K562 (cell line): ENCODE results near the gene APOL2. TPM values are rescaled to one million over a fixed set of nuclear protein-coding genes. Genes with fewer than 3 reads are reported as not detected.

Experiments
- ATAC-seq: fragments of 200-7000 bp; cut with Tn5 transposase; 3 replicates; pipeline ENCODE4 v1.9.1; 2020; ENCODE audit warnings: moderate library complexity
- BruUV-seq: library from RNA; stranded (reverse); fragments of 400-500 nt; replicated peaks from 2 replicates; lab custom pipeline; 2021; lab: Mats Ljungman, UMichigan
- CTCF ChIA-PET: fragments of 300-600 bp; formaldehyde crosslinking; extraction: SDS; loops from one replicate; lab custom pipeline; 2021; ENCODE audit warnings: low intra/inter-chr PET ratio; lab: Yijun Ruan, JAX
- POLR2A ChIA-PET: fragments of 300-600, 350-650 bp; sonication (Branson Sonifier 250); formaldehyde crosslinking; extraction: SDS; loops from one replicate; lab custom pipeline; 2021; ENCODE audit warnings: antibody characterized with exemption, inconsistent platforms; lab: Yijun Ruan, JAX
- DNase-seq, 4 experiments: peaks; one replicate each; pipeline versions ENCODE4 v3.0.0 to v3.0.0-alpha.2; 2011 to 2018; ENCODE audit warnings: low spot score in 3 of 4, mixed read lengths in 3 of 4; ENCODE audit errors: extremely low read depth in 1 of 4
- FAIRE-seq: peaks from 2 replicates; lab custom pipeline; 2011; peaks lifted over from hg19 to GRCh38; lab: Jason Lieb, UNC
- H2AFZ ChIP-seq: 2 replicates; pipeline ENCODE4 v1.6.0; 2011; ENCODE audit warnings: low read depth, low read length, control low read depth, inconsistent platforms
- H3K27ac ChIP-seq: fragments of 200-600 bp; 3 replicates; pipeline ENCODE4 v1.8.0; 2011; ENCODE audit warnings: low read depth, mild to moderate bottlenecking, control low read depth, inconsistent platforms, low read length, moderate library complexity, mixed read lengths; ENCODE audit errors: extremely low read depth
- H3K27me3 ChIP-seq, 2 experiments: fragments of 300-600 bp in 1 of 2; 2 replicates in 1 of 2; 3 replicates in 1 of 2; pipeline versions ENCODE4 v1.6.0 to v1.8.0; 2011; ENCODE audit warnings: inconsistent platforms in 2 of 2, low read length in 2 of 2, mild to moderate bottlenecking in 1 of 2, mixed read lengths in 1 of 2, moderate library complexity in 1 of 2; ENCODE audit not compliant: control insufficient read depth in 2 of 2, insufficient read depth in 2 of 2
- H3K36me3 ChIP-seq: fragments of 300-600 bp; 3 replicates; pipeline ENCODE4 v1.8.0; 2011; ENCODE audit warnings: mild to moderate bottlenecking, low read length, inconsistent platforms; ENCODE audit not compliant: control insufficient read depth, insufficient read depth
- H3K4me1 ChIP-seq, 2 experiments: fragments of 200-600 bp in 1 of 2; replicated peaks in 1 of 2; 2 replicates in 1 of 2; 3 replicates in 1 of 2; pipeline versions ENCODE4 v1.5.1 to v1.8.0; 2011; ENCODE audit warnings: inconsistent platforms in 2 of 2, low read length in 2 of 2, mild to moderate bottlenecking in 1 of 2, mixed read lengths in 1 of 2, moderate library complexity in 1 of 2; ENCODE audit not compliant: control insufficient read depth in 2 of 2, insufficient read depth in 2 of 2
- H3K4me2 ChIP-seq: 2 replicates; pipeline ENCODE4 v1.6.1; 2011; ENCODE audit warnings: low read length, control low read depth, inconsistent platforms, mixed read lengths; ENCODE audit not compliant: insufficient read depth
- H3K4me3 ChIP-seq: fragments of 200-600 bp; sonication (generic), shearing (Covaris generic); 2 replicates; pipeline ENCODE4 v1.5.1; 2016; ENCODE audit warnings: control low read depth, inconsistent platforms
- H3K79me2 ChIP-seq: fragments of 200-600 bp; 3 replicates; pipeline ENCODE4 v1.8.0; 2011; ENCODE audit warnings: low read length, inconsistent platforms; ENCODE audit not compliant: control insufficient read depth, insufficient read depth
- H3K9ac ChIP-seq, 2 experiments: 2 replicates each; pipeline versions ENCODE4 v1.6.0 to v1.6.1; 2011; ENCODE audit warnings: low read depth in 2 of 2, low read length in 2 of 2, control low read depth in 1 of 2, inconsistent platforms in 1 of 2, mild to moderate bottlenecking in 1 of 2, mixed read lengths in 1 of 2; ENCODE audit not compliant: insufficient read depth in 1 of 2
- H3K9me1 ChIP-seq: one replicate; pipeline ENCODE4 v1.6.0; 2011; ENCODE audit warnings: inconsistent platforms, mild to moderate bottlenecking, low read length, moderate library complexity; ENCODE audit not compliant: control insufficient read depth, insufficient read depth
- H3K9me3 ChIP-seq: replicated peaks from 2 replicates; pipeline ENCODE4 v1.5.1; 2011; ENCODE audit warnings: low read depth, low read length, inconsistent platforms; ENCODE audit not compliant: control insufficient read depth, insufficient read depth
- H4K20me1 ChIP-seq: replicated peaks from 2 replicates; pipeline ENCODE4 v1.6.1; 2011; ENCODE audit warnings: low read length, inconsistent platforms, mixed read lengths; ENCODE audit not compliant: control insufficient read depth, insufficient read depth
- CAMTA2 ChIP-seq: fragments of 250-450 bp; sonication (Bioruptor Pico); conservative IDR thresholded peaks from 2 replicates; pipeline ENCODE4 v1.5.1; 2022
- HES1 ChIP-seq: fragments of 450-650 bp; IDR thresholded peaks from 2 replicates; pipeline ENCODE4 v1.6.1; 2016; ENCODE audit warnings: low read depth, mild to moderate bottlenecking, moderate library complexity
- MTA2 ChIP-seq: fragments of 450-650 bp; IDR thresholded peaks from 2 replicates; pipeline ENCODE4 v1.6.1; 2016; ENCODE audit warnings: low read depth
- ZNF140 ChIP-seq: fragments of 250-450 bp; sonication (Bioruptor Pico); IDR thresholded peaks from 2 replicates; pipeline ENCODE4 v1.8.0; 2021; ENCODE audit warnings: moderate library complexity, mild to moderate bottlenecking, inconsistent platforms
- ZNF165 ChIP-seq: fragments of 250-450 bp; sonication (Bioruptor Pico); IDR thresholded peaks from 2 replicates; pipeline ENCODE4 v1.4.0; 2020; ENCODE audit warnings: borderline replicate concordance
- ZNF184 ChIP-seq: sonication (generic); formaldehyde crosslinking; IDR thresholded peaks from 2 replicates; pipeline ENCODE4 v1.5.0; 2020; ENCODE audit warnings: missing genetic modification reagents
- ZNF407 ChIP-seq: fragments of 450-650 bp; IDR thresholded peaks from 2 replicates; pipeline ENCODE4 v1.6.1; 2016; ENCODE audit warnings: low read depth
- WGBS: fragments of 100-300 bp; shearing (Covaris generic); methylation state at CpG from one replicate; pipeline ENCODE4 v1.1.6; 2016; ENCODE audit warnings: low coverage, mixed read lengths; ENCODE audit not compliant: insufficient coverage; ENCODE audit errors: missing lambda C conversion rate; 5-methylcytosine and 5-hydroxymethylcytosine counted together
- in situ Hi-C: fragments of 300-500 bp; cut with MboI; formaldehyde crosslinking; loops from 4 replicates; pipeline ENCODE4 v1.15.0; 2018; ENCODE audit warnings: inconsistent platforms, mixed read lengths
- intact Hi-C: fragments of 100-400 bp; cut with micrococcal nuclease; formaldehyde crosslinking; loops from 2 replicates; pipeline ENCODE4 v1.14.2; 2022
- polyA plus RNA-seq, 8 experiments: library from polyadenylated mRNA; depleted of rRNA in 4 of 8; stranded (reverse) in 5 of 8; unstranded in 3 of 8; fragments of >200 nt; fragmentation: Nextera tagmentation in 2 of 8; fragmentation: Illumina TruSeq in 1 of 8; extraction: Ambion mirVana in 2 of 8; extraction: Trizol in 1 of 8; gene quantifications; 2 replicates each; pipeline versions ENCODE4 v1.2.1 to v1.2.3, GENCODE V29; 2011 to 2014; ENCODE audit warnings: inconsistent platforms in 1 of 8, missing spikeins in 1 of 8
- total RNA-seq, 7 experiments: library from RNA; depleted of rRNA in 6 of 7; stranded (reverse); fragments of >200 nt in 6 of 7; fragmentation: Illumina TruSeq in 2 of 7; extraction: Trizol in 2 of 7; gene quantifications; 2 replicates each; pipeline versions ENCODE4 v1.2.1 to v1.2.3, GENCODE V29; 2011 to 2021; ENCODE audit warnings: low replicate concordance in 1 of 7

The APOL2 gene
- total and polyA plus RNA-seq, 9 of the 15 experiments (the other 6 are each of a cell fraction or from before 2014, with no cell fraction given): 2.7 to 10.6 (median 8.9) TPM

GRCh38 chr22:36281781-36282327 lies 42.5 kb upstream of the APOL2 start (continued):
- TF ChIP-seq HES1 (no peak), ZNF184 (CRISPR knock-in tag) (no peak), MTA2 (no peak), CAMTA2 (no peak), ZNF165 (CRISPR knock-in tag) (no peak)

GRCh38 chr22:36280379-36280778 lies 41.1 kb upstream of the APOL2 start:
- H4K20me1 ChIP-seq: no peaks in the 10 kb centered on the region
- no peak overlapping the region for H3K27ac ChIP-seq
- no peaks in the 10 kb centered on the region for H3K9me1 ChIP-seq
- H3K4me1 ChIP-seq: peaks cover 0 to 4% of the 10 kb centered on the region in 2 experiments; a peak in 3 of 5 replicates
- no peak overlapping the region for H3K4me3 ChIP-seq
- no peak for DNase-seq
- H3K36me3 ChIP-seq: peaks cover 41% of the 10 kb centered on the region; the same call in 2 of the 3 replicates
- no peak for TF ChIP-seq ZNF407
- TF ChIP-seq ZNF140 (CRISPR knock-in tag): no peak
- TF ChIP-seq, all 486 proteins: peak for 0
- CTCF ChIA-PET: no interaction called here
- no peak overlapping the region for H3K4me2 ChIP-seq
- no peak overlapping the region for H2AFZ ChIP-seq
- 73% methylated on average over 8 of the region's 8 CpGs for WGBS
- FAIRE-seq (no peak), ATAC-seq (no peak)
- H3K9me3 ChIP-seq: no peaks in the 10 kb centered on the region
- no peak overlapping the region for H3K9ac ChIP-seq
- in situ Hi-C loops: no loop called here
- intact Hi-C loops: no loop called here
- no peaks in the 10 kb centered on the region for H3K27me3 ChIP-seq
- BruUV-seq: no TSS peak
- no peaks in the 10 kb centered on the region for H3K79me2 ChIP-seq
- POLR2A ChIA-PET: interaction anchor here (0.6 to 1.2 kb wide), 4 partner anchors 9 to 239 kb away, joined by 3 read pairs; partner anchors contain the start of gene APOL2
